A673 (cell line): ENCODE measurements around the gene SOX4. TPM values are rescaled to one million over a fixed set of nuclear protein-coding genes. Genes with fewer than 3 reads are reported as not detected.

ENCODE experiments used
- BruUV-seq: library from RNA; stranded (reverse); fragments of 400-500 nt; replicated peaks from 2 replicates; lab custom pipeline; 2021; lab: Mats Ljungman, UMichigan
- CTCF ChIA-PET: fragments of 300-600 bp; sonication (Branson Sonifier 250); formaldehyde crosslinking; loops from one replicate; lab custom pipeline; 2022; ENCODE audit warnings: antibody characterized with exemption; lab: Charles Lee
- POLR2A ChIA-PET: fragments of 300-600 bp; sonication (Branson Sonifier 250); formaldehyde crosslinking; loops from one replicate; lab custom pipeline; 2022; ENCODE audit warnings: antibody characterized with exemption; ENCODE audit not compliant: low non-redundant PET; lab: Charles Lee
- DNase-seq: peaks from one replicate; pipeline ENCODE4 v3.0.0-alpha.2; 2015; ENCODE audit warnings: low spot score
- H3K27ac ChIP-seq: fragments of 200-600 bp; sonication (generic); 2 replicates; pipeline ENCODE4 v1.5.1; 2016; ENCODE audit warnings: mixed run types, low read depth, mild to moderate bottlenecking, mixed read lengths, antibody characterized with exemption, low read length; ENCODE audit not compliant: poor library complexity, severe bottlenecking
- H3K27me3 ChIP-seq: fragments of 200-600 bp; sonication (generic); replicated peaks from 2 replicates; pipeline ENCODE4 v1.6.1; 2017; ENCODE audit warnings: mixed run types, low read depth, mild to moderate bottlenecking, mixed read lengths, antibody characterized with exemption, low read length; ENCODE audit not compliant: insufficient read depth, poor library complexity
- H3K36me3 ChIP-seq: fragments of 200-600 bp; sonication (generic); 2 replicates; pipeline ENCODE4 v1.6.1; 2016; ENCODE audit warnings: mixed run types, mild to moderate bottlenecking, mixed read lengths, antibody characterized with exemption, low read length; ENCODE audit not compliant: insufficient read depth, poor library complexity, severe bottlenecking
- H3K4me1 ChIP-seq: fragments of 200-600 bp; sonication (generic); 2 replicates; pipeline ENCODE4 v1.6.1; 2017; ENCODE audit warnings: mixed run types, mild to moderate bottlenecking, mixed read lengths, antibody characterized with exemption, low read length; ENCODE audit not compliant: insufficient read depth, poor library complexity, severe bottlenecking
- H3K4me3 ChIP-seq: fragments of 200-600 bp; sonication (generic); 2 replicates; pipeline ENCODE4 v1.5.1; 2016; ENCODE audit warnings: low read depth, mixed run types, mild to moderate bottlenecking, mixed read lengths, low read length; ENCODE audit not compliant: poor library complexity, severe bottlenecking
- H3K9me3 ChIP-seq: fragments of 200-600 bp; sonication (generic); 2 replicates; pipeline ENCODE4 v1.6.1; 2016; ENCODE audit warnings: mixed run types, low read depth, mild to moderate bottlenecking, mixed read lengths, antibody characterized with exemption, low read length; ENCODE audit not compliant: poor library complexity, severe bottlenecking
- EZH2 ChIP-seq: fragments of 200-600 bp; sonication (generic); IDR thresholded peaks from 2 replicates; pipeline ENCODE4 v1.6.1; 2017; ENCODE audit warnings: borderline replicate concordance, low read depth, mild to moderate bottlenecking, mixed read lengths, antibody characterized with exemption, low read length; ENCODE audit not compliant: poor library complexity, severe bottlenecking
- intact Hi-C: fragments of 100-400 bp; cut with micrococcal nuclease; formaldehyde crosslinking; loops from one replicate; pipeline ENCODE4 v1.10.0; 2022; ENCODE audit not compliant: unreplicated experiment
- total RNA-seq: library from RNA; stranded (reverse); gene quantifications from 2 replicates; pipeline ENCODE4 v1.2.3, GENCODE V29; 2021
- TF ChIP-seq, protein P1 (sequence below): fragments of 300-800, 200-600 bp; sonication (generic); conservative IDR thresholded peaks from 2 replicates; pipeline ENCODE4 v1.5.1; 2017; ENCODE audit warnings: low read depth, mild to moderate bottlenecking, antibody characterized with exemption, low read length, moderate library complexity, mixed read lengths

Gene SOX4
- total RNA-seq, 1 experiment from 2014 or later: 59.4 TPM

DNA sequence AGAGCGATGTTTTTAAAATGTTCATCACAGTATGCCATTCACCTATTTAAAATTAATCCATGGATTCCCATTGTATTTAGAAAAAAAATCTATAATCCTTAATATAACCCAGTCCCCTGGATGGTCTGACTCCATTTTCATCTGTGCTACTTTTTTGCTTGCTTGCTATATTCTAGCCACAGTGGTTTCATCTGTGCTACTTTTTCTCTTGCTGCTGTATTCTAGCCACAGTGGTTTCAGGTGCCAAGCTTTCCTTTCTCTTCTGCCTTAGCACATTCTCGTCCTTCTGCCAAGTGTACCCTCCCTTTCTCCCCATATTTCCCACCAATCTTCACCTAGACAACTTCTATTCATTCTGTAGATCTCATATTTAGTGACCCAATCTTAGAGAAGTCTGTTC is 33.3 kb upstream of the SOX4 start:
- no peak overlapping the region for H3K27ac ChIP-seq
- no peak for DNase-seq
- H3K36me3 ChIP-seq: no peaks in the 10 kb centered on the region
- CTCF ChIA-PET: no interaction called here
- POLR2A ChIA-PET: no interaction called here
- H3K4me3 ChIP-seq: no peak overlapping the region
- intact Hi-C loops: no loop called here
- no peaks in the 10 kb centered on the region for H3K9me3 ChIP-seq
- H3K27me3 ChIP-seq: no peaks in the 10 kb centered on the region
- no peak for TF ChIP-seq EZH2
- TF ChIP-seq, protein P1, sequence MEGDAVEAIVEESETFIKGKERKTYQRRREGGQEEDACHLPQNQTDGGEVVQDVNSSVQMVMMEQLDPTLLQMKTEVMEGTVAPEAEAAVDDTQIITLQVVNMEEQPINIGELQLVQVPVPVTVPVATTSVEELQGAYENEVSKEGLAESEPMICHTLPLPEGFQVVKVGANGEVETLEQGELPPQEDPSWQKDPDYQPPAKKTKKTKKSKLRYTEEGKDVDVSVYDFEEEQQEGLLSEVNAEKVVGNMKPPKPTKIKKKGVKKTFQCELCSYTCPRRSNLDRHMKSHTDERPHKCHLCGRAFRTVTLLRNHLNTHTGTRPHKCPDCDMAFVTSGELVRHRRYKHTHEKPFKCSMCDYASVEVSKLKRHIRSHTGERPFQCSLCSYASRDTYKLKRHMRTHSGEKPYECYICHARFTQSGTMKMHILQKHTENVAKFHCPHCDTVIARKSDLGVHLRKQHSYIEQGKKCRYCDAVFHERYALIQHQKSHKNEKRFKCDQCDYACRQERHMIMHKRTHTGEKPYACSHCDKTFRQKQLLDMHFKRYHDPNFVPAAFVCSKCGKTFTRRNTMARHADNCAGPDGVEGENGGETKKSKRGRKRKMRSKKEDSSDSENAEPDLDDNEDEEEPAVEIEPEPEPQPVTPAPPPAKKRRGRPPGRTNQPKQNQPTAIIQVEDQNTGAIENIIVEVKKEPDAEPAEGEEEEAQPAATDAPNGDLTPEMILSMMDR: no peak
- no peaks in the 10 kb centered on the region for H3K4me1 ChIP-seq
- BruUV-seq: no TSS peak

DNA sequence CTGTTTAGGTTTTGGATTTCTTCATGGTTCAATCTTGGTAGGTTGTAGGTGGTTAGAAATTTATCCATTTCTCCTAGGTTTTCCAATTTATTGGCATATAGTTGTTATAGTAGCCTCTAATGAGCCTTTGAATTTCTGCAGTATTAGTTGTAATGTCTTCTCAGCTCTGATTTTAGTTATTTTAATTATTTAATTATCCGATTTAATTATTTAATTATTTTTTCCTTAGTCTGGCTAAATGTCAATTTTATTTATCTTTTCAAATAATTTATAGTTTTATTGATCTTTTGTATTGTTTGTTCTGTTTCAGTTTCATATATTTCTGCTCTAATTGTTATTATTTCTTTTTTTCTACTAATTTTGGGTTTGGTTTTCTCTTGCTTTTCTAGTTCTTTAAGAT is 28.1 kb upstream of the SOX4 start:
- H3K27ac ChIP-seq: no peak overlapping the region
- H3K9me3 ChIP-seq: no peaks in the 10 kb centered on the region
- H3K27me3 ChIP-seq: no peaks in the 10 kb centered on the region
- intact Hi-C loops: no loop called here
- CTCF ChIA-PET: no interaction called here
- no peak overlapping the region for H3K4me3 ChIP-seq
- BruUV-seq: no TSS peak
- H3K4me1 ChIP-seq: no peaks in the 10 kb centered on the region
- TF ChIP-seq, protein P1: no peak
- TF ChIP-seq EZH2: no peak
- DNase-seq: no peak
- POLR2A ChIA-PET: no interaction called here
- no peaks in the 10 kb centered on the region for H3K36me3 ChIP-seq

DNA sequence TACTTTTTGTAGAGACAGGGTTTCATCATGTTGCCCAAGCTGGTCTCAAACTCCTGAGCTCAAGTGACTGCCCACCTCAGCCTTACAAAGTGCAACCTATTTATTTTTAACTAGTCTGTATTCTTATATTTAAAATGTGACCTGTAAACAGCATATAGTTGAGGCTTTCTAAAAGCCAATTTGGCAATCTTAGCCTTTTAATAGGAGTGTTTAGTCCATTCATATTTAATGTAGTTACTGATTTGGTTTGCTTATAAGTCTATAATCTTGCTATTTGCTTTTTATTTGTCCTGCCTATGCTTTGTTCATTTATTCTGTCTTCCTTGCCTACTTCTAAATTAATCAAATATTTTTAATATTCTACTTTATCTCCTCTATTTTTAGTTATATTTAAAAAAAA is 15.0 kb upstream of the SOX4 start:
- ChIA-PET CTCF (no interaction called here), POLR2A (no interaction called here)
- no TSS peak for BruUV-seq

More for the DNA sequence above, 15.0 kb upstream of the SOX4 start:
- no peak overlapping the region for H3K27ac ChIP-seq
- no peaks in the 10 kb centered on the region for H3K36me3 ChIP-seq
- no peaks in the 10 kb centered on the region for H3K4me1 ChIP-seq
- no peak overlapping the region for H3K4me3 ChIP-seq
- TF ChIP-seq, protein P1: no peak
- no peak for TF ChIP-seq EZH2
- intact Hi-C loops: no loop called here
- no peaks in the 10 kb centered on the region for H3K27me3 ChIP-seq
- DNase-seq: no peak
- no peaks in the 10 kb centered on the region for H3K9me3 ChIP-seq
